Upper lobe of left lung (tissue), 4 donors: ENCODE results near the gene STOX1.

Source experiments
- CTCF ChIP-seq, 6 experiments: fragments of 450-650 bp in 4 of 6; fragments of 200-600 bp in 2 of 6; sonication (generic) in 2 of 6; IDR thresholded peaks; one replicate each; pipeline ENCODE4 v1.5.1; 2016 to 2019; ENCODE audit warnings: antibody characterized with exemption in 6 of 6
- EP300 ChIP-seq, 4 donors: sonication (generic); formaldehyde crosslinking; IDR thresholded peaks; one replicate each; pipeline ENCODE4 v1.5.1; 2017; ENCODE audit warnings: antibody characterized with exemption in 4 of 4, control low read depth in 2 of 4
- POLR2A ChIP-seq, 4 donors: fragments of 450-650 bp; IDR thresholded peaks; one replicate each; pipeline ENCODE4 v1.5.1; 2016 to 2017; ENCODE audit warnings: antibody characterized with exemption in 4 of 4, mild to moderate bottlenecking in 2 of 4
- POLR2AphosphoS5 ChIP-seq, 2 donors: sonication (generic); formaldehyde crosslinking; IDR thresholded peaks; one replicate each; pipeline ENCODE4 v1.5.1; 2017; ENCODE audit warnings: antibody characterized with exemption in 2 of 2

GRCh38 chr10:68938884-68939283 is 111.6 kb downstream of the STOX1 start:
- TF ChIP-seq CTCF (IDR thresholded peaks at IDR 0.05), result no peak
- no peak for TF ChIP-seq EP300 (IDR thresholded peaks at IDR 0.05)
- TF ChIP-seq POLR2AphosphoS5 (IDR thresholded peaks at IDR 0.05), result no peak
- TF ChIP-seq POLR2A (IDR thresholded peaks at IDR 0.05), result no peak
